Right atrium auricular region (tissue), 2 donors: ENCODE data around the gene ODAPH. TPM values are rescaled to one million over a fixed set of nuclear protein-coding genes. Genes with fewer than 3 reads are reported as not detected.
A peak's percentile ranks its signal among the peaks of the same experiment; 100 is the strongest.
"Not testable (repeated sequence)": the region's sequence is repeated elsewhere in the genome, so short reads cannot be mapped to it uniquely, and the experiment has no call there.

Experiments used
- DNase-seq: peaks from one replicate; pipeline ENCODE4 v3.0.0-alpha.2; 2019; ENCODE audit warnings: low spot score
- H3K27ac ChIP-seq, 2 donors: fragments of 200-600 bp; sonication (generic); 1 replicate in 1 of 2; 2 replicates in 1 of 2; pipeline ENCODE4 v1.5.1; 2016 to 2019
- H3K27me3 ChIP-seq, 2 donors: fragments of 200-600 bp; sonication (generic); one replicate each; pipeline versions ENCODE4 v1.5.1 to v1.6.0; 2017 to 2019
- H3K36me3 ChIP-seq: fragments of 200-600 bp; sonication (generic); one replicate; pipeline ENCODE4 v1.5.1; 2016
- H3K4me1 ChIP-seq, 2 donors: fragments of 200-600 bp; sonication (generic); one replicate each; pipeline versions ENCODE4 v1.5.1 to v1.6.0; 2017 to 2019
- H3K4me3 ChIP-seq, 2 donors: fragments of 200-600 bp; sonication (generic); 1 replicate in 1 of 2; 2 replicates in 1 of 2; pipeline ENCODE4 v1.5.1; 2017 to 2019; ENCODE audit warnings: mild to moderate bottlenecking in 1 of 2, moderate library complexity in 1 of 2
- H3K9me3 ChIP-seq, 2 donors: fragments of 200-600 bp; sonication (generic); one replicate each; pipeline ENCODE4 v1.5.1; 2019
- total RNA-seq, 2 donors: library from RNA; depleted of rRNA; stranded (reverse); fragments of >200 nt; gene quantifications; one replicate each; pipeline ENCODE4 v1.1.0, GENCODE V29; 2016
- TF ChIP-seq, protein P1 (sequence below), 2 donors: fragments of 200-600 bp; sonication (generic); IDR thresholded peaks; one replicate each; pipeline ENCODE4 v1.5.1; 2019; ENCODE audit warnings: antibody characterized with exemption in 2 of 2

ODAPH gene
- total RNA-seq, 2 donors from 2014 or later, result not detected

DNA sequence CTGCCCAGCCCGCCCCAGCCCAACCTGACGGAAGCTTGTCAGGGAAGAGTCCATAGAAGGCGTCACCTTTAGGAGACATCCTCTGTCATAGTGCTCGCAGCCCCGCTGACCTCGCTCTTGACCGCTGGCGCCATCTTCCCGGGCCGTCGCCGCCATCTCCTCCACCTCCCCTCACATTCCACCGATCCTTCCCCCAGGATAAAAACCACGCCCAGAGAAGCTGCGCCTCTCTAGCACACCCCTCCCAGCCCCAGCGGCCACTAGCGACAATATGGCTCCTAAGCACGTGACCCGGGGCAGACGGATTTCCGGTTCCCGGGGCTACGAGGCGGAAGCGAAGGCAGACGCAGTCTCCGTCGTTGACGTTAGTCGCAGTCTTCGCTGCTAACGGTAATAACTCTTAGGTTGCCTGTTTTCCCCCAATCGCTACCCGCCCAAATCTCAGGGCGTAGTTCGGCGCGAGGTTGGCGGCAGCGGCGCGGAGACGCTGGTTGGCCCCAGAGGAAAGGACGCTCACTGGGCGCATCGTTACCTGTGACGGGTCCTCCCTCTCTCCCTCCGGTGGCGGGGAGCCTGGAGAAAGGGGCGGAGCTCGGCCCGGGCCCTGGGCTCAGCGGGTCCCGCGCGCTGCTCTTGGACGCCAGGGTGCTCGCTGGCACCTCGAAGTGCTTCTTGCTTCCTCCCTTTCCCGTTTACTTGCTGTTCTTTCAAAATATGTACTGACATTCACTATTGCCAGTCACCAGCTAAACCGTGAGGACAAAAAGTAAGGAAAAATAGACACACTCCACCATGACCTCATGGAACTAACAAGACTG lies 41.5 kb upstream of the ODAPH start, which contains the start of the genes RCHY1 and THAP6:
TSS of gene RCHY1 (minus strand) at position 273 of the 818 bp plus-strand sequence. CDS start at position 156, 117 bp downstream.
TSS of gene THAP6 (plus strand) at position 343 of the 818 bp plus-strand sequence. CDS start 980 bp downstream, outside the sequence.
- peak; percentile 96 for DNase-seq
- H3K27ac ChIP-seq, result peak within 1 kb of the TSS; percentile 97 to 98
- H3K4me1 ChIP-seq, result peaks cover 0 to 47% of the 10 kb centered on the region in 2 donors
- TF ChIP-seq, protein P1, sequence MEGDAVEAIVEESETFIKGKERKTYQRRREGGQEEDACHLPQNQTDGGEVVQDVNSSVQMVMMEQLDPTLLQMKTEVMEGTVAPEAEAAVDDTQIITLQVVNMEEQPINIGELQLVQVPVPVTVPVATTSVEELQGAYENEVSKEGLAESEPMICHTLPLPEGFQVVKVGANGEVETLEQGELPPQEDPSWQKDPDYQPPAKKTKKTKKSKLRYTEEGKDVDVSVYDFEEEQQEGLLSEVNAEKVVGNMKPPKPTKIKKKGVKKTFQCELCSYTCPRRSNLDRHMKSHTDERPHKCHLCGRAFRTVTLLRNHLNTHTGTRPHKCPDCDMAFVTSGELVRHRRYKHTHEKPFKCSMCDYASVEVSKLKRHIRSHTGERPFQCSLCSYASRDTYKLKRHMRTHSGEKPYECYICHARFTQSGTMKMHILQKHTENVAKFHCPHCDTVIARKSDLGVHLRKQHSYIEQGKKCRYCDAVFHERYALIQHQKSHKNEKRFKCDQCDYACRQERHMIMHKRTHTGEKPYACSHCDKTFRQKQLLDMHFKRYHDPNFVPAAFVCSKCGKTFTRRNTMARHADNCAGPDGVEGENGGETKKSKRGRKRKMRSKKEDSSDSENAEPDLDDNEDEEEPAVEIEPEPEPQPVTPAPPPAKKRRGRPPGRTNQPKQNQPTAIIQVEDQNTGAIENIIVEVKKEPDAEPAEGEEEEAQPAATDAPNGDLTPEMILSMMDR (IDR thresholded peaks at IDR 0.05), result peak in 1 of 2 donors; percentile 23
- H3K4me3 ChIP-seq, result peak within 1 kb of the TSS; percentile 72 to 85
- H3K27me3 ChIP-seq, result no peaks in the 10 kb centered on the region
- peaks cover 12% of the 10 kb centered on the region for H3K36me3 ChIP-seq
- H3K9me3 ChIP-seq, result no peaks in the 10 kb centered on the region

DNA sequence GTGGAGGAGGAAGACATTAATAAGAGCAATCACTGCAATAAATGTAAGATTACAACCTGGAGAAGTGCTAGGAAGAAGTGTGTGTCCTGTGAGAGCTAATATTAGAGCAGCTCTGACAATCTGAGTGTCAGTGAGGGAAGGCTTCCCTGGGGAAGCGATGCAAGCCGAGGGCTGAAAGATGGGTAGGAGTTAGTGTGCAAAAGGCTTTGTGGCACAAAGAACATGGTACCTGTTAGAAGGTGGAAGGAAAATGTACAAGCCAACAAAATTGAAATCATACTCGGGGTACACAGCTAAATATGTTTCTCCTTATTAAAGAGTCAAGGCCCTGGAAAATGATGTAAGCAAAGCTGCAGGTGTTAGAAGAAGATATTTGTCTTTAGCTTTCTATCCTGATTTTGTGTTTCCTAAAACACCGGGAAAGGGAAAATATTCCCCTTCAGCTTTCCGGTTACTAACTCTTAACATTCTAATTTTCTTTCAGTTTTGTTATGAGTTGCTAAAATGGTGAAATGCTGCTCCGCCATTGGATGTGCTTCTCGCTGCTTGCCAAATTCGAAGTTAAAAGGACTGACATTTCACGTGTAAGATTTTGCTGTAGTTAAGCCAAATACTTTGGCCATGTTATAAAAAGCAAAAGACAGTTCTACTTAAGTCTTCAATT lies 40.8 kb upstream of the ODAPH start:
- Histone ChIP-seq H3K4me1 (peaks cover 0 to 41% of the 10 kb centered on the region in 2 donors), H3K4me3 (peak overlapping the region; percentile 72 to 85), H3K27me3 (no peaks in the 10 kb centered on the region), H3K36me3 (peaks cover 12% of the 10 kb centered on the region), H3K27ac (peak overlapping the region; percentile 97 to 98), H3K9me3 (no peaks in the 10 kb centered on the region)
- TF ChIP-seq, protein P1 (IDR thresholded peaks at IDR 0.05), result no peak
- DNase-seq, result no peak

DNA sequence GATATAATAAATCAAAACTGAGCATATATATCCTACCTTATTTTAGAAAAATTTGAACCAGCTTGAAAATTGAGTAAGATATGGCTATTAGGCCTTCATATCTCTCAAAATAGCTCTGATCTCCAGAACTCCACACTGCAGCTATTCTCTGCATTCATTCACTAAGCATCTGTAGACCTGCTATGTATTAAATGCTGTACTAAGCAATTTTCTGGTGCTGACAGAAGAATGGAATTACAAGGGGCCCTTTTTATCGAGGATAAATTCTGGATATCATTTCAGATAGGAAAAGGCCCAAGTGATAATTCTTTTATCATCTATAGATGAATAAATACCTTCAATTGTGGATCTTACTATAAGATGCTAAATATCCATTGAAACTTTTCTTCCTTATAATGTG lies 39.7 kb upstream of the ODAPH start:
- no peak for DNase-seq
- H3K27me3 ChIP-seq, result no peaks in the 10 kb centered on the region
- no peak overlapping the region for H3K27ac ChIP-seq
- peaks cover 0 to 32% of the 10 kb centered on the region in 2 donors for H3K4me1 ChIP-seq
- no peaks in the 10 kb centered on the region for H3K9me3 ChIP-seq
- peaks cover 15% of the 10 kb centered on the region for H3K36me3 ChIP-seq
- H3K4me3 ChIP-seq, result no peak overlapping the region
- TF ChIP-seq, protein P1 (IDR thresholded peaks at IDR 0.05), result no peak

DNA sequence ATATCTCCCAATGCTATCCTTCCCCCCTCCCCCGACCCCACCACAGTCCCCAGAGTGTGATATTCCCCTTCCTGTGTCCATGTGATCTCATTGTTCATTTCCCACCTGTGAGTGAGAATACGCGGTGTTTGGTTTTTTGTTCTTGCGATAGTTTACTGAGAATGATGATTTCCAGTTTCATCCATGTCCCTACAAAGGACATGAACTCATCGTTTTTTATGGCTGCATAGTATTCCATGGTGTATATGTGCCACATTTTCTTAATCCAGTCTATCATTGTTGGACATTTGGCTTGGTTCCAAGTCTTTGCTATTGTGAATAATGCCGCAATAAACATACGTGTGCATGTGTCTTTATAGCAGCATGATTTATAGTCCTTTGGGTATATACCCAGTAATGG lies 36.4 kb upstream of the ODAPH start:
- not testable (repeated sequence) for H3K4me3 ChIP-seq, H3K9me3 ChIP-seq, H3K27me3 ChIP-seq, H3K4me1 ChIP-seq, H3K27ac ChIP-seq, DNase-seq
- peaks cover 31% of the 10 kb centered on the region for H3K36me3 ChIP-seq

DNA sequence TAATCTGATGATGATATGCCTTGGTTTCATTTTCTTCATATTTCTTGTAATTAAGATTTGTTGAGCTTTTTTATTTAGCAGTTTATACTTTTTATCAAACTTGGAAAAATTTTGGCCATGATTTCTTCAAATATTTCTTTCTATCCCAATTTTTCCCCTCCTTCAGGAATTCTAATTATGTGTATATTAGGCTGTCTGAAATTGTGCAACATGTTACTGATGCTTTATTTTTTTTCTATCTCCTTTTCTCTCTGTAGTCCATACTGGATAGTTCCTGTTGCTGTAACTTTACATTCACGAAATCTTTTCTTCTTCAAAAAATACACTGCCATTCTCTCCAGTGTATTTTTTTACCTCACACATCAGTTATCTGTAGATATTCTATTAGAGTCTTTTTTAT lies 30.8 kb upstream of the ODAPH start:
- Histone ChIP-seq H3K4me3 (no peak overlapping the region), H3K27me3 (no peaks in the 10 kb centered on the region), H3K9me3 (no peaks in the 10 kb centered on the region), H3K27ac (no peak overlapping the region), H3K36me3 (peaks cover 62% of the 10 kb centered on the region), H3K4me1 (no peaks in the 10 kb centered on the region)
- TF ChIP-seq, protein P1 (IDR thresholded peaks at IDR 0.05), result no peak
- DNase-seq, result no peak

DNA sequence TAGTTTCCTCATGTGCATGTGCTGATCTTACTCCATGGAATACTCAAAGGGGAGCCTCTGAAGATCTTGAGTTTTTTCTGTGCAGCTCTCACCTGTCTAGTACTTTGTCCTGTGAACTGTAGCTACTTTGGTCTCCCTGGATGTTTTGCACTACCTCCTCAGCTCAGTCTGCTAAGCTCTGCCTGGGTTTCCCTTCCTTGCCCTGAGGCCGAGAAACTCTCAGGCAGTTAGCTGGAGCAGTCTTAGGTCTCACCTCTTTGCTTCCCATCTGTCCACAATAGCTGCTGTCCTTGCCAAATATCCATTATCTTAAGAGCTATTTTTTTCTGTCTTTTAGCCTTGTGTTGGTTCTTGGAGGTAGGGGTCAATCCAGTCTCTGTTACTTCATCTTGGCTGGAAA lies 30.0 kb upstream of the ODAPH start:
- no peak overlapping the region for H3K4me3 ChIP-seq
- H3K36me3 ChIP-seq, result peaks cover 62% of the 10 kb centered on the region
- TF ChIP-seq, protein P1 (IDR thresholded peaks at IDR 0.05), result no peak

More for the DNA sequence above, 30.0 kb upstream of the ODAPH start:
- no peaks in the 10 kb centered on the region for H3K9me3 ChIP-seq
- no peaks in the 10 kb centered on the region for H3K4me1 ChIP-seq
- H3K27ac ChIP-seq, result no peak overlapping the region
- DNase-seq, result no peak
- H3K27me3 ChIP-seq, result no peaks in the 10 kb centered on the region
